Keratinocyte (primary cell): ENCODE measurements around the gene BRD1. TPM values are rescaled to one million over a fixed set of nuclear protein-coding genes. Genes with fewer than 3 reads are reported as not detected.

Experiments
- DNase-seq: peaks from one replicate; pipeline ENCODE4 v3.0.0-alpha.2; 2011; ENCODE audit warnings: low read depth, missing footprints, low spot score
- FAIRE-seq: peaks from 2 replicates; lab custom pipeline; 2011; peaks lifted over from hg19 to GRCh38; lab: Jason Lieb, UNC
- H2AFZ ChIP-seq: 2 replicates; pipeline ENCODE4 v1.6.0; 2012; ENCODE audit warnings: low read length, control low read depth, inconsistent platforms; ENCODE audit not compliant: control insufficient read depth
- H3K27ac ChIP-seq: 2 replicates; pipeline ENCODE4 v1.5.1; 2011; ENCODE audit warnings: low read length; ENCODE audit not compliant: control insufficient read depth, insufficient read depth
- H3K27me3 ChIP-seq: 3 replicates; pipeline ENCODE4 v1.6.0; 2011; ENCODE audit warnings: low read length; ENCODE audit not compliant: control insufficient read depth, insufficient read depth; ENCODE audit errors: extremely low read depth
- H3K36me3 ChIP-seq, 2 experiments: 2 replicates in 1 of 2; 3 replicates in 1 of 2; pipeline ENCODE4 v1.5.1; 2011; ENCODE audit warnings: low read length in 2 of 2, mild to moderate bottlenecking in 1 of 2; ENCODE audit not compliant: control insufficient read depth in 2 of 2, insufficient read depth in 2 of 2; ENCODE audit errors: extremely low read depth in 1 of 2
- H3K4me1 ChIP-seq: 3 replicates; pipeline ENCODE4 v1.5.1; 2011; ENCODE audit warnings: low read length; ENCODE audit not compliant: control insufficient read depth, insufficient read depth; ENCODE audit errors: extremely low read depth
- H3K4me2 ChIP-seq: 3 replicates; pipeline ENCODE4 v1.6.0; 2011; ENCODE audit warnings: low read depth, low read length; ENCODE audit not compliant: control insufficient read depth, insufficient read depth; ENCODE audit errors: extremely low read depth
- H3K4me3 ChIP-seq, 3 experiments: fragments of 200-600 bp in 1 of 3; sonication (generic) in 1 of 3; 2 replicates in 2 of 3; 3 replicates in 1 of 3; pipeline ENCODE4 v1.5.1; 2011 to 2016; ENCODE audit warnings: low read length in 3 of 3, mild to moderate bottlenecking in 3 of 3, control low read depth in 2 of 3, inconsistent platforms in 1 of 3, low read depth in 1 of 3, mixed read lengths in 1 of 3, mixed run types in 1 of 3, moderate library complexity in 1 of 3; ENCODE audit not compliant: control insufficient read depth in 2 of 3, insufficient read depth in 2 of 3; ENCODE audit errors: extremely low read depth in 1 of 3
- H3K79me2 ChIP-seq: 2 replicates; pipeline ENCODE4 v1.6.0; 2012; ENCODE audit warnings: low read length; ENCODE audit not compliant: control insufficient read depth, insufficient read depth
- H3K9ac ChIP-seq: 3 replicates; pipeline ENCODE4 v1.6.0; 2011; ENCODE audit warnings: low read length; ENCODE audit not compliant: control insufficient read depth, insufficient read depth; ENCODE audit errors: extremely low read depth
- H3K9me1 ChIP-seq: 3 replicates; pipeline ENCODE4 v1.6.0; 2011; ENCODE audit warnings: low read length; ENCODE audit not compliant: control insufficient read depth, insufficient read depth; ENCODE audit errors: extremely low read depth
- H3K9me3 ChIP-seq: 2 replicates; pipeline ENCODE4 v1.5.1; 2012; ENCODE audit warnings: low read depth, low read length; ENCODE audit not compliant: control insufficient read depth
- H4K20me1 ChIP-seq: 3 replicates; pipeline ENCODE4 v1.6.0; 2011; ENCODE audit warnings: low read length; ENCODE audit not compliant: control insufficient read depth, insufficient read depth; ENCODE audit errors: extremely low read depth
- EZH2 ChIP-seq: IDR thresholded peaks from one replicate; pipeline ENCODE4 v1.6.1; 2012; ENCODE audit warnings: inconsistent platforms, mild to moderate bottlenecking, low read length, moderate library complexity
- dilution Hi-C: fragments of 300-500 bp; cut with MboI; formaldehyde crosslinking; loops from one replicate; pipeline ENCODE4 v1.7.0; 2020; ENCODE audit warnings: low sequenced_read_pairs; ENCODE audit not compliant: extremely low pct_ligation_motif_present
- polyA plus RNA-seq, 5 experiments: library from polyadenylated mRNA; depleted of rRNA in 3 of 5; stranded (reverse) in 3 of 5; stranded (forward) in 1 of 5; unstranded in 1 of 5; fragments of >200 nt; gene quantifications; 1 replicate in 1 of 5; 2 replicates in 3 of 5; 3 replicates in 1 of 5; pipeline versions ENCODE4 v1.2.1 to v1.2.3, GENCODE V29; 2011 to 2012; ENCODE audit warnings: missing spikeins in 2 of 5, low read depth in 1 of 5, low replicate concordance in 1 of 5
- TF ChIP-seq, protein P1 (sequence below), 3 experiments: IDR thresholded peaks in 1 of 3; conservative IDR thresholded peaks in 1 of 3; optimal IDR thresholded peaks in 1 of 3; 2 replicates in 2 of 3; 3 replicates in 1 of 3; pipeline versions ENCODE3 to v1.5.1; 2011; ENCODE audit warnings: low read length in 3 of 3, mild to moderate bottlenecking in 3 of 3, moderate library complexity in 2 of 3, control low read depth in 1 of 3, inconsistent platforms in 1 of 3; ENCODE audit not compliant: insufficient read depth in 2 of 3; ENCODE audit errors: extremely low read depth in 1 of 3

BRD1 gene
- polyA plus RNA-seq, 1 donor (not counting 4 experiments of a cell fraction or from before 2014, with no cell fraction given): 4.3 TPM

DNA sequence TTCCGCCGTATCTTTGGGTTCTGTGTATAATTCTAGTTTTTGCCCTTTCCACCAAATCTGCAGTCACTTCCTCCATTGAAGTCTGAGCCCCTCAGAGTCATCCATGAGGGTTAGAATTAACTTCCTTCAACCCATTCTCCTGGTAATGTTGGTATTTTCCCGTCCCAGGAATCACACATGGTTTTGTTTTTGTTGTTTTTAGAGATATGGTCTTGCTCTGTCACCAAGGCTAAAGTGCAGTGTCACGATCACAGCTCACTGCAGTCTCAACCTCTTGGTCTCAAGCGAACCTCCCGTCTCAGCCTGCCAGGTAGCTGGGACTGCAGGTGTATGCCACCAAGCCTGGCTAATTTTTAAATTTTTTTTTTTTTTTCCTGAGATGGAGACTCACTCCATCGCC is 44.7 kb upstream of the BRD1 start:
- no peak for FAIRE-seq
- Histone ChIP-seq H3K9me1 (no peaks in the 10 kb centered on the region), H4K20me1 (peaks cover 17% of the 10 kb centered on the region)

DNA sequence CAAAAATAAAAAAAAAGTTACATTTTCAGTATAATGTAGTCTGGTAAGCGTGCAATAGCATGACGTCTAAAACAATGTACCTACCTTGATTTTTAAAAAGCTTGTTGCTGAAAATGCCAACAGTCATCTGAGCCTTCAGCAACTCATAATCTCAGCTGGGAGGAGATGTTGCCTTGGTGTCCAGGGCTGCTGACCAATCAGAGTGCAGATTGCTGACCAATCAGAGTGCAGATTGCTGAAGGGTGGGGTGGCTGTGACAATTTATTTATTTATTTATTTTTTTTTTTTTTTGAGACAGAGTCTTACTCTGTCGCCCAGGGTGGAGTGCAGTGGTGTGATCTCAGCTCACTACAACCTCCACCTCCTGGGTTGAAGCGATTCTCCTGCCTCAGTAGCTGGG is 43.8 kb upstream of the BRD1 start:
- FAIRE-seq: no peak
- Histone ChIP-seq H2AFZ (no peak overlapping the region), H3K4me2 (no peak overlapping the region), H3K4me3 (no peak overlapping the region), H3K9ac (no peak overlapping the region), H4K20me1 (peaks cover 17% of the 10 kb centered on the region), H3K36me3 (peaks cover 4% of the 10 kb centered on the region in 2 experiments), H3K9me1 (no peaks in the 10 kb centered on the region), H3K9me3 (peaks cover 4% of the 10 kb centered on the region), H3K79me2 (peaks cover 97% of the 10 kb centered on the region), H3K4me1 (no peaks in the 10 kb centered on the region), H3K27ac (no peak overlapping the region), H3K27me3 (no peaks in the 10 kb centered on the region)
- no peak for DNase-seq
- dilution Hi-C loops: no loop called here
- TF ChIP-seq EZH2: no peak
- TF ChIP-seq, protein P1, sequence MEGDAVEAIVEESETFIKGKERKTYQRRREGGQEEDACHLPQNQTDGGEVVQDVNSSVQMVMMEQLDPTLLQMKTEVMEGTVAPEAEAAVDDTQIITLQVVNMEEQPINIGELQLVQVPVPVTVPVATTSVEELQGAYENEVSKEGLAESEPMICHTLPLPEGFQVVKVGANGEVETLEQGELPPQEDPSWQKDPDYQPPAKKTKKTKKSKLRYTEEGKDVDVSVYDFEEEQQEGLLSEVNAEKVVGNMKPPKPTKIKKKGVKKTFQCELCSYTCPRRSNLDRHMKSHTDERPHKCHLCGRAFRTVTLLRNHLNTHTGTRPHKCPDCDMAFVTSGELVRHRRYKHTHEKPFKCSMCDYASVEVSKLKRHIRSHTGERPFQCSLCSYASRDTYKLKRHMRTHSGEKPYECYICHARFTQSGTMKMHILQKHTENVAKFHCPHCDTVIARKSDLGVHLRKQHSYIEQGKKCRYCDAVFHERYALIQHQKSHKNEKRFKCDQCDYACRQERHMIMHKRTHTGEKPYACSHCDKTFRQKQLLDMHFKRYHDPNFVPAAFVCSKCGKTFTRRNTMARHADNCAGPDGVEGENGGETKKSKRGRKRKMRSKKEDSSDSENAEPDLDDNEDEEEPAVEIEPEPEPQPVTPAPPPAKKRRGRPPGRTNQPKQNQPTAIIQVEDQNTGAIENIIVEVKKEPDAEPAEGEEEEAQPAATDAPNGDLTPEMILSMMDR (optimal IDR thresholded peaks at IDR 0.05 in 1 of 3, IDR thresholded peaks at IDR 0.05 in 1 of 3, conservative IDR thresholded peaks at IDR 0.05 in 1 of 3; ENCODE audit: extremely low read depth in 1 of 3, insufficient read depth in 2 of 3, low read length in 3 of 3): no peak

More for the DNA sequence above, 44.7 kb upstream of the BRD1 start:
- Histone ChIP-seq H3K4me3 (no peak overlapping the region), H3K9me3 (peaks cover 2% of the 10 kb centered on the region), H3K4me1 (no peaks in the 10 kb centered on the region), H3K9ac (no peak overlapping the region), H3K27me3 (no peaks in the 10 kb centered on the region), H2AFZ (no peak overlapping the region), H3K4me2 (no peak overlapping the region), H3K79me2 (peaks cover 95% of the 10 kb centered on the region), H3K36me3 (peaks cover 0 to 3% of the 10 kb centered on the region in 2 experiments), H3K27ac (no peak overlapping the region)
- DNase-seq: no peak
- TF ChIP-seq, protein P1 (optimal IDR thresholded peaks at IDR 0.05 in 1 of 3, IDR thresholded peaks at IDR 0.05 in 1 of 3, conservative IDR thresholded peaks at IDR 0.05 in 1 of 3; ENCODE audit: extremely low read depth in 1 of 3, insufficient read depth in 2 of 3, low read length in 3 of 3): no peak
- no peak for TF ChIP-seq EZH2
- dilution Hi-C loops: no loop called here
